Pulmonary artery endothelial cell (primary cell): Measurements from ENCODE around the gene MTMR10. TPM values are rescaled to one million over a fixed set of nuclear protein-coding genes. Genes with fewer than 3 reads are reported as not detected.
A peak's percentile ranks its signal among the peaks of the same experiment; 100 is the strongest.

ENCODE experiments used
- DNase-seq: peaks from one replicate; pipeline ENCODE4 v3.0.0-alpha.2; 2011; ENCODE audit warnings: low read depth, low spot score
- total RNA-seq: library from RNA; depleted of rRNA; stranded (reverse); fragments of >200 nt; gene quantifications from 2 replicates; pipeline ENCODE4 v1.2.3, GENCODE V29; 2014

The MTMR10 gene, protein sequence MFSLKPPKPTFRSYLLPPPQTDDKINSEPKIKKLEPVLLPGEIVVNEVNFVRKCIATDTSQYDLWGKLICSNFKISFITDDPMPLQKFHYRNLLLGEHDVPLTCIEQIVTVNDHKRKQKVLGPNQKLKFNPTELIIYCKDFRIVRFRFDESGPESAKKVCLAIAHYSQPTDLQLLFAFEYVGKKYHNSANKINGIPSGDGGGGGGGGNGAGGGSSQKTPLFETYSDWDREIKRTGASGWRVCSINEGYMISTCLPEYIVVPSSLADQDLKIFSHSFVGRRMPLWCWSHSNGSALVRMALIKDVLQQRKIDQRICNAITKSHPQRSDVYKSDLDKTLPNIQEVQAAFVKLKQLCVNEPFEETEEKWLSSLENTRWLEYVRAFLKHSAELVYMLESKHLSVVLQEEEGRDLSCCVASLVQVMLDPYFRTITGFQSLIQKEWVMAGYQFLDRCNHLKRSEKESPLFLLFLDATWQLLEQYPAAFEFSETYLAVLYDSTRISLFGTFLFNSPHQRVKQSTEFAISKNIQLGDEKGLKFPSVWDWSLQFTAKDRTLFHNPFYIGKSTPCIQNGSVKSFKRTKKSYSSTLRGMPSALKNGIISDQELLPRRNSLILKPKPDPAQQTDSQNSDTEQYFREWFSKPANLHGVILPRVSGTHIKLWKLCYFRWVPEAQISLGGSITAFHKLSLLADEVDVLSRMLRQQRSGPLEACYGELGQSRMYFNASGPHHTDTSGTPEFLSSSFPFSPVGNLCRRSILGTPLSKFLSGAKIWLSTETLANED
- total RNA-seq = 25.0 and 49.9 TPM in 2 replicates

DNA sequence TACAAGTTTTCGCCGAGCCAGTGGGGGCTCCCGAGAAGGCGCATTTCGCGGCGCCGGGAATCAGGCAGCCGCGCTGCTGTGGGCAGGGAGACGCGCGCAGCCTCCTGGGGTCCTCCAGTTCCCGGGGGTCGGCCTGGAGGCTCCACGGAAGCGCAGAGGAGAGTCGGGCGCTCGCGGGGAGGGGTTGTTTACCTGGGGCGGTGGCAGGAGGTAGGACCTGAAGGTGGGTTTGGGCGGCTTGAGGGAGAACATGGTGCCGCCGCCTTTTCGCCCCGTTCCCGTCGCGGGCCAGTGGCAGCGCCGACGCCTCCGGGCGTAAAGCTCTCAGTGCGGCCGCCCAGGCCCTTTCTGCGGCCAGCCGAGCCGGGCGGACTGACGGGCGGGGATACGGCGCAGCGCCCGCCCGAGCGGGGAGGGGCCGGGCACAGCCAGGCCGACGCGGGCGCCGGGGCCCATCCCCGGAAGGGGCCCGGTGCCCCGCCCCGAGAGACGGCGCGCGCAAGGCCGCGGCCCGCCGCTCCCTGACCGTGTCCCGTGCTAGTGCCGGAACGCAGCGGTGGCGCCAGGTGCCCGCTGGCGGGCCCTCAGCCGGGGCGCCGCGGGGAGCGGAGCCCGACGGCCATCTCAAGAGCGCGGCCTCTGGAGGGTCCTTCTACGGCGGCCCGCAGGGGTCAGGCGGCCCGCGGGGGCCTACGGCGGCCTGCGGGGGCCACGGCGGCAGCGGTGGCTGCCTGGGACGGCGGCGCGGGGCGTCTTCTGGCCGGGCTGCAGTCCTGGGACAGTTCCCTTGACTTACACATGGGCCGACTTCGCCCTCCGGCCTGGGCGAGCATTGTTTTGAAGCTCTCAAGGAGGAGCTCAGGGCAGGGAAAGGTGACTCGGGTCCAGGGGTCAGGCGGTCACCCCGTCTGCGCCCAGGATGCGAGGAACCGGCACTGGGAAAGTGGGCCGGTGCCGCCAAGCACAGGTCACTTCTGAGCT, at the start of gene MTMR10:
MTMR10 (minus strand) TSS at position 374 of the 981 bp plus-strand sequence; CDS start at position 252, 122 bp downstream.
- peak; percentile 41 for DNase-seq

DNA sequence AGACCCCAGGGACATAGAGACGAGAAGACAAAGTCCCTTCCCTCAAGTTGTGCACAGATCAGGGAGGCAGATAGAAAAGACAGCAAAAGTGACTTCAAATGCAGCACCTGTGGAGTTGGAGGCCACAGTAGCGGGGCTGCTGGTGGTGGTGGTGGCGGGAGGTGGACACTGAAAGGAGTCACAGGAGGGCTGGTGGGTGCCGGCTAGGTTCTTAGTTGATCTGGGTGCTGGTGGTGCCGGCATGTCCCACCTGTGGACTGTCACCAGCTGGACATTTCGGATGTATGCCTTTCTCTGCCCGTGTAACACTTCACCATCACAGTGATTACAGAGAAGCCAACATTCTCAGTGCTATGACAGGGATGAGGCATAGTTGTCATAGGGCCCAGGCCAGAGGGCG, 49.2 kb upstream of the MTMR10 start:
- no peak for DNase-seq

DNA sequence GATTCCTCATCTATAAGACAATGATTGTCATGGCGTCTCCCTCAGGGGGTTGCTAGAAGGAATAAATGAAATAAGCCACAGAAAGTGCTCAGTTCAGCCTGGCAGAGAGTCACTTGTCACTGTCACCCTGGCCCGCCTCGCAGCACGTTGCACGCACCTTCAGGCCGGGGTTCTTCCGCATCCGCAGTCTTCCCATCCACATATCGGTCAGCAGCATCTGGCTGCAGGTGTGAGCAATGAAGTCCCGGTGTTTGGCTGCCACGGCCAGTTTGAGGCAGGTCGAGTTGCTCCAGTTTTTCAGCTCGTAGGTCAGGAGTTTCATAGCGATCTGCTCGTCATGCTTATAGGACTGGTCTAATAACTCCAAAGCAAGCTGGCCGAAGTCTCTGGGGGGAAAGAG, 48.5 kb upstream of the MTMR10 start:
- no peak for DNase-seq

DNA sequence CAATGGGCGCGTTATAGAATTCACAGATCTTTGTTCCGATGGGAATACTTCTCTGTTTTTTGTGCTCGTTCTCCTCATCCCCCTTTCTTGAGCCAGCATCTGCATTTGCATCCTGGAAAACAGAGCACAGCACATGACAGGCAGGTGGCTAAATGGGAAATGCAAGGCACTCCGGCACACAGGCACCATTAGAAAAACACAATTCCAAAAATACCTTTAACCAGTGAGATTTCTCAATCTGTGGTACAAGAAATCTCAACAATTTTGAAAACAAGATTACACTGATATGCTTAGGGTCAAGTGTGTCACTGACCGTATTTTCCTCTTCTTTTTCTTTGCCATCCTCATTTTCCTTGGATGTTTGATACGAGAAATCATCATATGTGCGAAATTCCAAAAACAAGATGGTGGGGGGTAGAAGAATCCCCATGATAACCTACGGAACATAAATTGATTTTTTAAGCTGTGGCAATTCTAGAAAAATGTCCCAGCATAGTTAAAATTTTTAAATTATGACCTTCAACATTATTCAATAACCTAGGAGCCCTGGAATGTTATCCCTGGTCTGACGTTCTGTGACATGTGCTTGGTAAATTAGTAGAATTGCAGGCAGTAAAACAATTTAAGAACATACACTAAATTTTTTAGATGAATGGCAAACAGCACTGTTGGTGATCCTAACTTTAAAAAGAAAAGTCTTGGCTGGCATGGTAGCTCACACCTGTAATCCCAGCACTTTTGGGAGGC, 46.5 kb upstream of the MTMR10 start:
- no peak for DNase-seq

DNA sequence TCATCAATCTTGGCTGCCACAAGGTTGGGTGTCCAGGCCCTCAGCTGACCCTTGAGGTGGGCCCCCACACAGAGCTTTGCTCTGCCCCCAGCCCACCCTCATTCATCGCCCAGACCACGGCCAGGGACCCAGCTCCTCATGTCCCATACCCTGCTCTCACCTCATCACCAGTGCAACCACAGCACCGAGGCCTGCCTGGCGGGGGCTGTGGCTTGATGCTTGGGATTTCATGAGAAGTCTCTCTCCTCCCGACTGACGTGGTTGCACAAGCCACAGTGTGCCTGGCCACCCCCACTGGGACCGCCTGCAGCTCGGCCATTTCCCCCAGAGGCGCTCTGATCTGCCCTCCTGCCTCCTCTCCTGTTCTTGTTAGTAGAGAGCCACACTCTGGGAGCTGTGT, 45.4 kb upstream of the MTMR10 start:
- DNase-seq = no peak

DNA sequence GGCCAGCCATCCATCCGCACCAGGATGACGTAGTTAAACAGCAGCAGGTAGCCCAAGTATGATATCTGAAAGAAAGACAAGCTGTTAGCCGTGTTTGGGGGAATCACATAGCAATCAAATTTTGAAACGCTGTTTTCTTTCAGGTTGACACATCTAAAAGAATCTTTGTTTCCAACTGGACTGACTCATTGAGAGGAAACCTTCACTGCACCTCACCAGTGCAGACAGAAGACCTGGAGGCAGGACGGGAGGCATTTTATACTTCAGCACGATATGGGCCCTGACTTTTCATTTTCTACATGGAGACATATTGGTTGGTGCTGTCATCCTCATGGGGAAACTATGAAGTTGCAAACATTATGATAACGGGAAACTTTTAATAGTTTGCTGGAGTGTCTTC, 44.2 kb upstream of the MTMR10 start:
- no peak for DNase-seq

DNA sequence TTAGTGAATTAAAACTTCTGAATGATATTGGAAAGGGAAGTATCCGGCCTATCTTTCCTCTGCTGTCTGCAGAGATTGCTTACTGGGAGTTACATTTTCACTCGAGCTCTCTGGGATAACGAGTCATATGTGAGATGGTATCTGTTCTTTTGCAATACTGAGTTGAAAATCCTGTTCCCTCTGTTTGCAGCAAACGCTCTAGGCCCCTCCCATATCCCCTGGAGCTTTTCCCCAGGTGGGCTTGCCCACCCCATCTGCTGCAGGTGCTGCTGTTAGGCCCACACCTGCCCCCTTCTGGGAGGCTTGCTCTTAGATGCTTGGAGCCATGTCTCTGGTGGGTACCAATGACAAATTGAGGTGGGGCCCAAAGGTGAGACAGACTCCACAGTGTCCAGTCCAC, 42.7 kb upstream of the MTMR10 start:
- DNase-seq = no peak

DNA sequence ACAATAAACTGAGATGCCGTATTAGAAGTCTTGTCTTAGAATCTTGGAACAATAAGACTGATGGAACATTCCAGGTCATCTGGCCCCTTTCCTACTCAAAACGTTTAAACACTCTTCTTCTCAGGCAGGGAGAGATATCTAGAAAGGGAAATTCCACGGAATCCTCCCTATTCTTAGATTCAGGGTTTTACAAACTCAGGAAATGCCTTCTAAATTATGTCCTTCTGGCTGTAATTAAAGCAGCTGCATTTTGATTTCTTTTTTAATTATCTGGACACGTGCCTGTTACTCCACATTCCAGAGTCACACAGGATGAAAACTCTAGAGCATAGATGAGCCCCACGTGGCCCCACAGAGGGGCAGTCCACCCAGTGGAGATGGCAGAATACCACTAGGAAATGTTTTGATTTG, 41.5 kb upstream of the MTMR10 start:
- peak; percentile 93 for DNase-seq

DNA sequence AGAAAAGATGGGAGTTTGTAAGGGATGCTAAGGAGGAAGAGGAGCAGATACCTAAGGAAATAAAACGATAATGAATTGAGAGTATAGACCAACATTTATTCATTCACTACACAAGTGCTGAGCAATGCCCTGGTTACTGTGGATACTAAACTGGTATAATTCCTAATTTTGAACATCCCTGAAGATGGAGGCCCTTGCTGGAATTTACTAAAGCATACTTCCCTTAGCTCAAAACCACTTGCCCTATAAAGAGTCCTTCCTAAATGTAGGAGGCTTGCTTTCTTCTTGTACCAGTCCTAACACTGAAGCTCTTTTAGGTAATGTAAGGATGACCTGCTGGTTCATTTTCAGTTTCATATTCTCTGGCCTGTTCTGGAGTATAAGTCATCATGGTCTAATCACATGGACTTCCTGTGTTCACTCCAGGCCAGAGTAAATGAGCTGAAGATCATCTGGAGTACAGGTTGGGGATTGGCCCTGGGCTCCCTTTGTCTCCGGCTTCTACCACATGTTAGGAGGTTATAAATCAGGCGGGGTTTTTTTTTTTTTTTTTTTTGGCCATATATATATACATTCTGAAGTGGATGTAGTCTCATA, 40.1 kb upstream of the MTMR10 start:
- peak; percentile 48 for DNase-seq

DNA sequence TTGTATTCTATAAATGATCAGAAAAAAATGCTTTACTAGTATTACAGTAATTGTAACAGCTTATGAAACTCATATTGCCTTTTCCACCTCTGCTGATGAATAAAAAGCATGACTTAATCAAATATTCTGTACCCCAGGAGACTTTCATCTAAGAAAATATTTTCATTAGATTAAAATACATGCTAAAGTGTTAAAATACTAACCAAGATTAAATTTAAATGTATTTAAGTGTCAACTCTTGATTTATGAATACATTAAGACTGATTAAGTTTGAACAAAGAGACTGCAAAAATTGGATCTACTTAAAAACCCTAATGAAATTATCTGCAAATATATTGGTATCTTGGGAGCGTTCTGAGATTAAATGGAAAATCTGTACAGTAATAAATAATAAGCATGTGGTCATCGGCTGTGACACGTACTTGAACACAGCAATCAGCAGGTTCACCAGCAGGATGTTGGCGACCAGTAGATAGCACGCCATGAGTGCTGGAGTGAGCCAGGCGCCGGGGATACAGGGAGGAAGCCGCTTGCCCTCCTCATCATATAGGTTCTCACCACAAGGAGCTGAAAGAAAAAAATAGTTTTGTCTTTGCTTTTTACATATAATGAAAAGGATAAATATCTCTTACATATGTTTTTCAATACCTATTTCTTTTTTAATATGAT, 36.6 kb upstream of the MTMR10 start:
- DNase-seq = peak; percentile 35

DNA sequence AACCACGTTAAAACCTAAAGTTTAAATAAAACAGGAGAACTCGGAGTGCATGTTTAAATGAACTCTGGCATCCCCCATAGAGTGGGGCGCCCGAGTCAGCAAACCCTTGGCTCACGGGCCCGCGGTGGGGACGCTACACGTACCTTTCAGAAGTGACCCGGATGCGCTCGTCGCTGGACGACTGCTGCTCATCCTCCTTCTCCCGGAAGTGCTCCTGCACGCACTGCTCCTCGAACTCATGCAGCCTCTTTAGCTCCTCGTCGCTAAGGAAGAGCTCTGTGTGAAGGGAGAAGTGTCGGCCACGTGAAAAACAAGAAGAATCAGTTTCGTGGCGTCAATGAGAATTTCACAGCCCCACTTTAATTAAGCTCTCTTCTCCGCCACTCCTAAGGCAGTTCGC, 34.6 kb upstream of the MTMR10 start:
- DNase-seq = no peak

DNA sequence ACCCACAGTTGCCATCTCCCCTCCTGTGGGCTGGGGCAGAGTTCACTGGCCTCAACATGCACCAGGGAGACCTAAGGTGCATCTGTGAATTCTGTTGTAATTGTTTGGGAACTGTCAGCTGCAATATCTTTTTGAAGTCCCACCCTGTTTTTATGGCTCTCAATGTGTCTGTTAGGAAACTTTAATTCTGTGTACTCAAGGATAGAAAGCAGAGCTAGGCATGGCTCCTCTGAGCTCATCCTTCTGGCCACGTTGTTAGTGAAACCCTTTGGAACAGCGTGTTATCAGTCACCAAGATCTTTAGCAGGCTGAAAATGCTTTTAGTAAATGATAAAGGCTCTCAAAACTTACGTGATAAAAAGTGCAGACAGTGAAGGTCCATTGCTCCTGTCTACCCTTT, 33.6 kb upstream of the MTMR10 start:
- DNase-seq = no peak

DNA sequence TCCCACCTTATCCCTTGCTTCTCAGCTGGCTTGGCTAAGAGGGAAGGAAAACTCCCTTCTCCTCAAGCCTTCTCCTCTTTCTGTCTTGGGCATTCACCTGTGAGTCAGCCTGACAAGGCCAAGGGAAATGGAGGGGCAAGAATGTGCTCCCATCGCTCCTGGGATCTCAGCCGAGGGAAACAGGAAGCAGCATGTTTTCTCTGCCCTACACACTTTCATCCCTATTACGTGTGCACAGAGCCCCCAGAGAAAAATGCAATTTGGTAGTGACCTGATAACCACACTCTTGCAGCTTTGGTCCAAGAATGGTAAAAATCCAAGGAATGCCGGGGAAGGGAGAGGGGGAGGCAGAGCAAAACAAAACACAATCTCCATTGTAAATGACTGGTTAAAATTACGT, 32.9 kb upstream of the MTMR10 start:
- peak; percentile 98 for DNase-seq

DNA sequence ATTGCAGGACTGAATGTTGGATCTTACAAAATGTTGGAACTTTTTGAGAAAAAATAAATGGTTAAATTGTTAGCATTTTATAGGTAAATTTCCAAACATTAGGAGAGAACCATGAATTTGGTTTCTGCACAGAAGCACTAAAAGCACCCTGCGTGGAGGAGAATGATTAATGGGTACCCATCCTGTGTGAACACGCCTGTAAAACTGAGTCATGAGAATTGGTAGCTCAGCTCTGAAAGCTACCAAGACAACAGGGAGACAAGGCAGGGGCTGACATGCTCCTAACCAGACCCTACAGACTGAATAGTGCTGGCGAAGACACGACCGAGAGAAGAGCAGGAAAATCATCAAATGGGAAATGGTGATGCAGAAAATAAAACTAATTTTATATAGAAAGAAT, 32.4 kb upstream of the MTMR10 start:
- DNase-seq = no peak

DNA sequence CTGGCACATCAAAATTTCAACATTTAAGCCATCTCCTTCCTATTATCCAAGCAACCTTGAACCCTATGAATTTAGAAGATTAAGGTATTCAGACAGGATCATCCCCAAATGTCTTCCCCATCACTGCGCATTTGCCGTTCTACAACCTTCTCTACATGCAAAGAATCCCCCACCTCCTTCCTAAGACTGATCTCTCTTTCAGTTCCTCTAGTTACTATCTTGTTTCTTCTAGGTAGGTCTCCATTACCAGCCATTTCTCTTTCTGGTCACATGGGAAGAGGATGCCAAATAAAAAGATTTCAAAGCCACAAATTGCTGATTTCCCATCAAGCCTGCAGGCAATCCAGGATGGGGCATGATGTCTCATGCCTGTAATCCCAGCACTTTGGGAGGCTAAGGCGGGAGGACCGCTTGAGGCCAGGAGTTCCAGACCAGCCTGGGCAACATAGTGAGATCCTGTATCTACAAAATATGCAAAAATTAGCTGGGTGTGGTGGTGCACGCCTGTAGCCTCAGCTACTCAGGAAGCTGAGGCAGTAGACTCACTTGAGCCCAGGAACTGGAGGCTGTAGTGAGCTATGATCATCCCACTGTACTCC, 29.7 kb upstream of the MTMR10 start:
- DNase-seq = no peak

DNA sequence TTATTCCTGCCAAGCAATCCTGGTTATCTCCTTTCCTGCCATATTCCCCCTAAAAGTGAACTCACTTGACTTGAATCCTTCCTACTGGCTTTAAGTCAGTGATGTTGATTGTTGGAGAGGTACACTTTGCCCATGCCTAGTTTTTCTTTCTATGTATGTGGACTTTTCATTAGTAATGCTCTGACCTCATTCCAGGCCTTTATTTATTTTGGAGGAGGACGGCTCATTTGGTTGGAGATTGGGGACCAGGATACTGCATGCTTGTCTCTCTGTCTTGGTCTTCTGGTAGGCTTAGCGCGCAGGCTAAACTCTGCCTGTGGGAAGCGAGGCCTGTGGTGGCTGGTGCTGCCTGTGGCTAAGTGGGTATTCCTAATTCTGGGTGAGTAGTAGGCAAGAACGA, 29.1 kb upstream of the MTMR10 start:
- DNase-seq = no peak

DNA sequence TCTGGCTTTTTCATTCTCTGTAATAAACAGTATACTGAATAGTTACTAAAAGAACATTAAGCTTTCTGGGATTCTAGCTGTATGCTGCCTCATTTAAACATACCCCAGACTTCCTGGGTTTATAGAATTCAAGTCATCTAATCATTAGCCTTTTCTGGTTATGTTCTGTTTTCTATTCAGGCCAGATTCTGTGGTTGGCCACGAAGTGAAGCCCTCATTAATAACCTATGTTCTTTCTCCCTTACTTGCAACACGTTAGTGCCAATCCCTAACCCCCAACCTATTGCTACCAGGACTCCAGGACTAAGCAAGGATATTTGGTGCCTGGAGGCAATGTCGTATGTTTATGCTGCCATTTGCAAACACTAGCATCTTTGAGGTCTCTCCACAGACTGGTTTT, 28.6 kb upstream of the MTMR10 start:
- no peak for DNase-seq

DNA sequence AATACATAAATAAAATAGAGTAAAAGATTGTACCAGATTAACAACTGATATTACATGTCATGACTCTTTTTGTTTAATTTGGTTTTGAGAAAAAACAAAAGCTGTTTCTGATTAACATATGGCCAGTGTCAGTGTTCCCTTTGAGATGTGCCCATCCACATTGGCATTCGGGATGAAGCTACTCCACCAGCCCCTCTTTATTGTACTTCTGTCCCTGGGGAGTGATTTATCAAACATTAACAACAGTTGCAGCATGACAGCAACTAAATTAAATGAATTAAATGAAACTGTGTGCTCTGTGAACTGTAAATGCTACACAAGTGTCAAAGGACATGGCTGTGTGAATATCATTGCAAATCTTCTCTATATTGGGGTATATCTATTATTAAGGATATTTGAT, 25.9 kb upstream of the MTMR10 start:
- DNase-seq = no peak

DNA sequence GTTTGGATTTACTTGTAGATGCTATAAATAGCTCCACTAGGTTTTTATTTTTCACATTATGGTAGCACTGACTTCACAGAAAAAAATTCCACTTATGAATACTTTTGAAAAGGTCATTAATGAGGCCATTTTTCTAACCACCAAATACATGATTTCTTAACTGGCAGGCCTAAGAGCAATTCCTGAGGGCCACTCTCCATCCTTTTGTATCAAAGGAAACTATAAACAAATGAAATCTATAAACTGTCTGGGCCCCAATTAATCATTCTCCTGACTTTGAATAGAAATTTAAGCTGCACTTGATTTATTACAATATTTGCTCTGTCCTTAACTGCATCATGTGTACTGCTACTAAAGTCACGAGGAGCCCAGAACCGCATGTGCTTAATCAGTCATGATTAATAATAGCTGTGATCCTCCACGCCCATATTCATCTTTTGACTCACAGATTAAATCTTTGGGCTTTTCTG, 25.1 kb upstream of the MTMR10 start:
- DNase-seq = no peak

DNA sequence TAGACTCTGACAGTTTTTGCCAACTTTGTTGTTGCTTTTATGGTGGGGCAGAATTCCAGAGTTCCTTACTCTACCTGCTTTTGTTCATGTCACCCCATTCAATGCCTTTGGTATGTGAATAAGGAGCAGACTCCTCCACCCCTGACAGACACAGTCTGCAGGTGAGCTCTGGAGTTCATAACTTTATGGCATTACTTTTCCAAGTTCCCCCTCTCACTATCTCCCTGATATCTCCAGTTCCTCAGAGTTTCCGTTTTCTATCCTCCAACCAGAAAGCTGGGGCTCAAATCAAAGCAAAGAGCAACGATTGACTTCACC, 23.1 kb upstream of the MTMR10 start:
- DNase-seq = no peak
